PC-3 (cell line): ENCODE results near the gene RASAL2. TPM values are rescaled to one million over a fixed set of nuclear protein-coding genes. Genes with fewer than 3 reads are reported as not detected.
"Not testable (repeated sequence)": the region's sequence is repeated elsewhere in the genome, so short reads cannot be mapped to it uniquely, and the experiment has no call there.

Experiments
- ATAC-seq: fragments of 200-7000 bp; cut with Tn5 transposase; 2 replicates; pipeline ENCODE4 v1.9.1; 2020; ENCODE audit warnings: mild to moderate bottlenecking, moderate library complexity
- BruUV-seq: library from RNA; stranded (reverse); fragments of 400-500 nt; replicated peaks from 2 replicates; lab custom pipeline; 2021; lab: Mats Ljungman, UMichigan
- CTCF ChIA-PET: fragments of 300-600 bp; sonication (Branson Sonifier 250); formaldehyde crosslinking; loops from one replicate; lab custom pipeline; 2022; ENCODE audit warnings: antibody characterized with exemption; lab: Charles Lee
- POLR2A ChIA-PET: fragments of 300-600 bp; sonication (Branson Sonifier 250); formaldehyde crosslinking; loops from one replicate; lab custom pipeline; 2022; ENCODE audit warnings: antibody characterized with exemption; ENCODE audit not compliant: unreplicated experiment; lab: Charles Lee
- DNase-seq: peaks from one replicate; pipeline ENCODE4 v3.0.0-alpha.2; 2015
- H2AFZ ChIP-seq: fragments of 300-600 bp; sonication (generic); 2 replicates; pipeline ENCODE4 v1.6.0; 2016; ENCODE audit warnings: antibody characterized with exemption, low read length
- H3F3A ChIP-seq: fragments of 300-600 bp; sonication (generic); one replicate; pipeline ENCODE4 v1.6.0; 2017; ENCODE audit warnings: antibody characterized with exemption, low read length, control low read depth, mild to moderate bottlenecking; ENCODE audit not compliant: unreplicated experiment
- H3K27ac ChIP-seq: fragments of 300-600 bp; sonication (generic); 2 replicates; pipeline ENCODE4 v1.5.1; 2016; ENCODE audit warnings: mild to moderate bottlenecking, low read length
- H3K27me3 ChIP-seq: fragments of 300-600 bp; sonication (generic); 2 replicates; pipeline ENCODE4 v1.6.1; 2016; ENCODE audit warnings: low read length, mixed read lengths
- H3K36me3 ChIP-seq: fragments of 300-600 bp; sonication (generic); 2 replicates; pipeline ENCODE4 v1.6.1; 2016; ENCODE audit warnings: low read depth, mixed run types, low read length, mixed read lengths
- H3K4me1 ChIP-seq: fragments of 300-600 bp; sonication (generic); 2 replicates; pipeline ENCODE4 v1.5.1; 2016; ENCODE audit warnings: low read length; ENCODE audit not compliant: insufficient read depth
- H3K4me2 ChIP-seq: fragments of 300-600 bp; sonication (generic); 2 replicates; pipeline ENCODE4 v1.6.0; 2016; ENCODE audit warnings: low read length
- H3K4me3 ChIP-seq: fragments of 300-600 bp; sonication (generic); 2 replicates; pipeline ENCODE4 v1.5.1; 2016; ENCODE audit warnings: mild to moderate bottlenecking, low read length, mixed read lengths
- H3K79me2 ChIP-seq: fragments of 300-600 bp; sonication (generic); 2 replicates; pipeline ENCODE4 v1.6.1; 2017; ENCODE audit warnings: low read length, mixed read lengths
- H3K9ac ChIP-seq: fragments of 300-600 bp; sonication (generic); 2 replicates; pipeline ENCODE4 v1.6.0; 2016; ENCODE audit warnings: mild to moderate bottlenecking, low read length
- H3K9me2 ChIP-seq: fragments of 300-600 bp; sonication (generic); replicated peaks from 2 replicates; pipeline ENCODE4 v1.6.1; 2016; ENCODE audit warnings: mixed run types, low read length, mixed read lengths
- H3K9me3 ChIP-seq: fragments of 300-600 bp; sonication (generic); 2 replicates; pipeline ENCODE4 v1.6.1; 2016; ENCODE audit warnings: low read length, mixed read lengths
- H4K20me1 ChIP-seq: fragments of 300-600 bp; sonication (generic); 2 replicates; pipeline ENCODE4 v1.6.1; 2016; ENCODE audit warnings: low read length, mixed read lengths
- EZH2 ChIP-seq: fragments of 300-600 bp; sonication (generic); IDR thresholded peaks from one replicate; pipeline ENCODE4 v1.6.1; 2017; ENCODE audit warnings: antibody characterized with exemption, mild to moderate bottlenecking, low read length; ENCODE audit not compliant: unreplicated experiment
- EZH2phosphoT487 ChIP-seq: fragments of 300-600 bp; sonication (generic); IDR thresholded peaks from 2 replicates; pipeline ENCODE4 v1.6.1; 2018; ENCODE audit warnings: mild to moderate bottlenecking, antibody characterized with exemption, low read length, borderline replicate concordance
- intact Hi-C: fragments of 100-400 bp; cut with micrococcal nuclease; formaldehyde crosslinking; loops from 2 replicates; pipeline ENCODE4 v1.9.0; 2023
- total RNA-seq: library from RNA; depleted of rRNA; stranded (reverse); fragments of >200 nt; gene quantifications from 2 replicates; pipeline ENCODE4 v1.2.3, GENCODE V29; 2014
- TF ChIP-seq, protein P1 (sequence below): fragments of 300-600 bp; sonication (generic); conservative IDR thresholded peaks from 2 replicates; pipeline ENCODE4 v1.5.1; 2017; ENCODE audit warnings: antibody characterized with exemption, low read depth, mild to moderate bottlenecking, low read length

RASAL2 gene
- total RNA-seq, 1 experiment from 2014 or later = 7.9 TPM

DNA sequence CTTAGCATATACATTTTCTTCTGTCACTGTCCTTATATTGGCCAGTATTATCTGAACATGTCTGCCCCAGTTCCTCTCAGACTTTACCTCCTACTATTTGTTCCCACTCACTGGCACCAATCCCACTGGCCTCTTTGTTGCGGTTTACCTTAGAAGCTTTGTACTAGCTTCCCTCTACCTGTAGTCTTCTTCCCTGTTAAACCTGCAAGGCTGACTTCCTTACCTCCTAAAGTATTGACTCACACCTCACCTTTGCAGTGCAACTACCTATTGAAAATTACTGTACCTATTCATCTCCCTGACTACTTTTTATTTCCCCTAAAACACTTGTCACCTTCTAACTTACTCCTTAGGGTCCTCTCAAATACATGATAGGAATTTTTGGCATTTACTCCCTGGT, 291.8 kb downstream of the RASAL2 start:
- Histone ChIP-seq H3K9ac (no peak overlapping the region), H2AFZ (no peak overlapping the region), H3K9me3 (no peaks in the 10 kb centered on the region), H3K4me1 (no peaks in the 10 kb centered on the region), H4K20me1 (no peaks in the 10 kb centered on the region), H3K27me3 (no peaks in the 10 kb centered on the region), H3K4me2 (no peak overlapping the region), H3F3A (no peaks in the 10 kb centered on the region), H3K27ac (no peak overlapping the region), H3K9me2 (no peaks in the 10 kb centered on the region), H3K36me3 (no peaks in the 10 kb centered on the region), H3K79me2 (no peaks in the 10 kb centered on the region), H3K4me3 (no peak overlapping the region)
- no peak for TF ChIP-seq EZH2
- no peak for TF ChIP-seq EZH2phosphoT487
- TF ChIP-seq, protein P1, sequence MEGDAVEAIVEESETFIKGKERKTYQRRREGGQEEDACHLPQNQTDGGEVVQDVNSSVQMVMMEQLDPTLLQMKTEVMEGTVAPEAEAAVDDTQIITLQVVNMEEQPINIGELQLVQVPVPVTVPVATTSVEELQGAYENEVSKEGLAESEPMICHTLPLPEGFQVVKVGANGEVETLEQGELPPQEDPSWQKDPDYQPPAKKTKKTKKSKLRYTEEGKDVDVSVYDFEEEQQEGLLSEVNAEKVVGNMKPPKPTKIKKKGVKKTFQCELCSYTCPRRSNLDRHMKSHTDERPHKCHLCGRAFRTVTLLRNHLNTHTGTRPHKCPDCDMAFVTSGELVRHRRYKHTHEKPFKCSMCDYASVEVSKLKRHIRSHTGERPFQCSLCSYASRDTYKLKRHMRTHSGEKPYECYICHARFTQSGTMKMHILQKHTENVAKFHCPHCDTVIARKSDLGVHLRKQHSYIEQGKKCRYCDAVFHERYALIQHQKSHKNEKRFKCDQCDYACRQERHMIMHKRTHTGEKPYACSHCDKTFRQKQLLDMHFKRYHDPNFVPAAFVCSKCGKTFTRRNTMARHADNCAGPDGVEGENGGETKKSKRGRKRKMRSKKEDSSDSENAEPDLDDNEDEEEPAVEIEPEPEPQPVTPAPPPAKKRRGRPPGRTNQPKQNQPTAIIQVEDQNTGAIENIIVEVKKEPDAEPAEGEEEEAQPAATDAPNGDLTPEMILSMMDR = no peak
- DNase-seq = no peak
- BruUV-seq = no TSS peak
- POLR2A ChIA-PET = no interaction called here
- CTCF ChIA-PET = no interaction called here
- intact Hi-C loops = no loop called here
- ATAC-seq = no peak

DNA sequence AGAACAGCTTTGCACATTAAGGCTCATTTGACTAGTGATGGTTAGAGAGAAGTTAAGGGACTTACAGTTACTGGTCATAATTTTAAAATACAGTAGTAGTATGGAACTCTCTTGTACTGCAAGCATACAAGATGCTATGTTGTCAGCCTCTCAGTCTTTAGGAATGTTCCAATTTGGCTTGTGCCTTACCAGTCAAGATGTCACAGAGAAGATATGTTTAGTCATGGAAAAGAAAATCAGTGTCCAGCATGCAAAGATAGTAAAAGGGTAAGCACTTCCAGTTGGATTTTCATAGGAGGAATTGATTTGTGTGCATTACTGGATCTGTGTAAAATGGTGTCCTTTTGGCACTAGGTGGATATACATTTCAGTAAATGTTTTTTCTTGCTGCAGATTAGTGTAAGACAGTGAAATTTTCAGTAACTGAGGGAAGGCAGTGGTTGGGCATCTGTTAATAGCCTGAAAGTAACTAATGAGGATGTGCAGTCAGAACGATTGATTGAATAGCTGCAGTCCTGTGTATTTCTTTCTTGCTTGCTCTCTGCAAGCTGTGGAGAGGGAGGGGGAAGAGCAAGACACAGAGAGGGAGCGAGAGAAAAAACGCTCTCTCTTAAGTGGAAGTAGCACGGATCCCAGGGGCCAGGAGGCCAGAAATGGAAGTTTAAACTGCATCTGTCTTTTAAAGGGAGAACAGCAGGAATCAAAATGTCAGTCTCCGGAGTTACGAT, 294.7 kb downstream of the RASAL2 start:
- Histone ChIP-seq H4K20me1 (no peaks in the 10 kb centered on the region), H3K27me3 (no peaks in the 10 kb centered on the region), H3K9me2 (no peaks in the 10 kb centered on the region), H3K27ac (no peak overlapping the region), H3K9ac (no peak overlapping the region), H3K36me3 (no peaks in the 10 kb centered on the region), H3K79me2 (no peaks in the 10 kb centered on the region), H3K4me3 (no peak overlapping the region), H3K4me2 (no peak overlapping the region), H3K9me3 (no peaks in the 10 kb centered on the region), H2AFZ (no peak overlapping the region), H3F3A (no peaks in the 10 kb centered on the region), H3K4me1 (no peaks in the 10 kb centered on the region)
- no TSS peak for BruUV-seq
- TF ChIP-seq, protein P1 = no peak
- TF ChIP-seq EZH2 = no peak
- TF ChIP-seq EZH2phosphoT487 = no peak
- ATAC-seq (no peak), DNase-seq (no peak)
- ChIA-PET CTCF (no interaction called here), POLR2A (no interaction called here)
- intact Hi-C loops = no loop called here

- Histone ChIP-seq H3K9ac (no peak overlapping the region), H3K27ac (no peak overlapping the region), H3K9me2 (no peaks in the 10 kb centered on the region), H3K4me3 (no peak overlapping the region), H3K4me2 (no peak overlapping the region), H3K36me3 (no peaks in the 10 kb centered on the region), H3K79me2 (no peaks in the 10 kb centered on the region), H2AFZ (no peak overlapping the region), H3K27me3 (no peaks in the 10 kb centered on the region), H3K9me3 (no peaks in the 10 kb centered on the region), H3K4me1 (no peaks in the 10 kb centered on the region), H4K20me1 (no peaks in the 10 kb centered on the region), H3F3A (no peaks in the 10 kb centered on the region)
- DNase-seq (no peak), ATAC-seq (0 out of 2 replicates have a peak, but pooled peaks have one; percentile 27)
- BruUV-seq = no TSS peak
- intact Hi-C loops = no loop called here
- TF ChIP-seq, protein P1 = no peak
- TF ChIP-seq EZH2 = no peak
- no peak for TF ChIP-seq EZH2phosphoT487
- POLR2A ChIA-PET = no interaction called here
- CTCF ChIA-PET = no interaction called here
These were observed 295.5 kb downstream of the RASAL2 start for GRCh38 chr1:178389441-178389840.

DNA sequence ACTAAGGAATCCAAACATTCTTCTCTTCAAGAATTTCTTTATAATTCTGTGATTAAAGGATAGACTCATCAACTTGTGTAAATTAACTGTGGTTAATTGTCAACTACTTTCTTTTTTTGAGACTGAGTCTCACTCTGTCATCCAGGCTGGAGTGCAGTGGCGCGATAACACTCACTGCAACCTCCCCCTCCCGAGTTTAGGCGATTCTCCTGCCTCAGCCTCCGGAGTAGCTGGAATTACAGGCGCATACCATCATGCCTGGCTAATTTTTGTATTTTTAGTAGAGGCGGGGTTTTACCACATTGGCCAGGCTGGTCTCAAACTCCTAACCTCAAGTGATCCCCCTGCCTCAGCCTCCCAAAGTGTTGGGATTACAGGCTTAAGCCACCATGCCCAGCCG, 296.4 kb downstream of the RASAL2 start:
- H3K27me3 ChIP-seq, H3K4me2 ChIP-seq, CTCF ChIA-PET, H2AFZ ChIP-seq, DNase-seq, H3K27ac ChIP-seq, ATAC-seq, H3K36me3 ChIP-seq, H3K9me3 ChIP-seq, intact Hi-C loops, H3K79me2 ChIP-seq, H3K9ac ChIP-seq, H4K20me1 ChIP-seq, H3K9me2 ChIP-seq, POLR2A ChIA-PET, H3K4me1 ChIP-seq, H3F3A ChIP-seq, H3K4me3 ChIP-seq, BruUV-seq: not testable (repeated sequence)
